WTC11 (cell line): ENCODE data around the gene GPR149. TPM values are rescaled to one million over a fixed set of nuclear protein-coding genes. Genes with fewer than 3 reads are reported as not detected.

Source experiments
- ATAC-seq: fragments of 200-7000 bp; cut with Tn5 transposase; 2 replicates; pipeline ENCODE4 v1.10.0; 2021; ENCODE audit warnings: mild to moderate bottlenecking, moderate library complexity
- CTCF ChIA-PET: fragments of 300-600 bp; sonication (Branson Sonifier 250); formaldehyde crosslinking; loops from one replicate; lab custom pipeline; 2021; ENCODE audit warnings: antibody characterized with exemption; lab: Charles Lee
- POLR2A ChIA-PET: fragments of 350-600 bp; sonication (Branson Sonifier 250); formaldehyde crosslinking; loops from one replicate; lab custom pipeline; 2021; ENCODE audit warnings: antibody characterized with exemption; lab: Charles Lee
- DNase-seq: peaks from one replicate; pipeline ENCODE4 v3.0.0; 2021; ENCODE audit warnings: low spot score
- H3K27ac Mint-ChIP-seq: 2 replicates; pipeline ENCODE4 v1.8.0; 2021; ENCODE audit warnings: mixed read lengths
- H3K27me3 Mint-ChIP-seq: 2 replicates; pipeline ENCODE4 v1.8.0; 2021; ENCODE audit warnings: low read depth, mild to moderate bottlenecking, moderate library complexity, mixed read lengths
- H3K36me3 Mint-ChIP-seq: 2 replicates; pipeline ENCODE4 v1.8.0; 2021; ENCODE audit warnings: mixed read lengths
- H3K4me1 Mint-ChIP-seq: 2 replicates; pipeline ENCODE4 v1.8.0; 2022; ENCODE audit warnings: mixed read lengths
- H3K4me3 Mint-ChIP-seq: 2 replicates; pipeline ENCODE4 v1.8.0; 2021; ENCODE audit warnings: mild to moderate bottlenecking, moderate library complexity, mixed read lengths
- H3K9me3 Mint-ChIP-seq: 2 replicates; pipeline ENCODE4 v1.8.0; 2021; ENCODE audit warnings: mixed read lengths
- ESRRA ChIP-seq: sonication (generic); formaldehyde crosslinking; IDR thresholded peaks from 2 replicates; pipeline ENCODE4 v1.8.1; 2022; ENCODE audit warnings: mild to moderate bottlenecking, missing genetic modification reagents, borderline replicate concordance
- ETV6 ChIP-seq: sonication (generic); formaldehyde crosslinking; IDR thresholded peaks from 2 replicates; pipeline ENCODE4 v1.8.1; 2022; ENCODE audit warnings: mild to moderate bottlenecking, missing genetic modification reagents
- IRF2 ChIP-seq: sonication (generic); formaldehyde crosslinking; IDR thresholded peaks from 2 replicates; pipeline ENCODE4 v1.8.0; 2022; ENCODE audit warnings: low read depth, missing genetic modification reagents, borderline replicate concordance
- JAZF1 ChIP-seq: fragments of 250-450 bp; sonication (Bioruptor Pico); IDR thresholded peaks from 2 replicates; pipeline ENCODE4 v1.9.0; 2021; ENCODE audit warnings: moderate library complexity, mild to moderate bottlenecking, inconsistent platforms
- KAT7 ChIP-seq: sonication (generic); formaldehyde crosslinking; IDR thresholded peaks from 2 replicates; pipeline ENCODE4 v1.8.1; 2023; ENCODE audit warnings: missing genetic modification reagents, mild to moderate bottlenecking, borderline replicate concordance
- MYBL2 ChIP-seq: sonication (generic); formaldehyde crosslinking; IDR thresholded peaks from 2 replicates; pipeline ENCODE4 v1.8.1; 2023; ENCODE audit warnings: mild to moderate bottlenecking, moderate library complexity, missing genetic modification reagents
- NFE2L1 ChIP-seq: sonication (generic); formaldehyde crosslinking; IDR thresholded peaks from 2 replicates; pipeline ENCODE4 v1.8.1; 2023; ENCODE audit warnings: missing genetic modification reagents
- NR3C1 ChIP-seq: sonication (generic); formaldehyde crosslinking; conservative IDR thresholded peaks from 2 replicates; pipeline ENCODE4 v1.8.1; 2023; ENCODE audit warnings: low read depth, mild to moderate bottlenecking, missing genetic modification reagents
- RORB ChIP-seq: fragments of 250-450 bp; sonication (Bioruptor Pico); IDR thresholded peaks from 2 replicates; pipeline ENCODE4 v1.9.0; 2021; ENCODE audit warnings: mild to moderate bottlenecking
- ZNF317 ChIP-seq: sonication (generic); formaldehyde crosslinking; IDR thresholded peaks from 2 replicates; pipeline ENCODE4 v1.8.1; 2023; ENCODE audit warnings: low read depth, mild to moderate bottlenecking, moderate library complexity, missing genetic modification reagents, borderline replicate concordance
- ZNF396 ChIP-seq: fragments of 250-450 bp; sonication (Bioruptor Pico); IDR thresholded peaks from 2 replicates; pipeline ENCODE4 v1.8.0; 2021; ENCODE audit warnings: mild to moderate bottlenecking, moderate library complexity, borderline replicate concordance
- ZNF416 ChIP-seq: fragments of 250-450 bp; sonication (Bioruptor Pico); IDR thresholded peaks from 2 replicates; pipeline ENCODE4 v1.9.0; 2021; ENCODE audit warnings: mild to moderate bottlenecking, inconsistent platforms
- total RNA-seq: library from RNA; stranded (reverse); gene quantifications from 3 replicates; pipeline ENCODE4 v1.2.3, GENCODE V29; 2021
- TF ChIP-seq, protein P1 (sequence below): sonication (generic); formaldehyde crosslinking; IDR thresholded peaks from 2 replicates; pipeline ENCODE4 v1.8.0; 2022; ENCODE audit warnings: missing genetic modification reagents
- TF ChIP-seq, protein P2 (sequence below): sonication (generic); formaldehyde crosslinking; IDR thresholded peaks from 2 replicates; pipeline ENCODE4 v1.8.1; 2022; ENCODE audit warnings: low read depth, mild to moderate bottlenecking, moderate library complexity, missing genetic modification reagents, borderline replicate concordance
- TF ChIP-seq, protein P3 (sequence below): fragments of 200-600 bp; IDR thresholded peaks from 2 replicates; pipeline ENCODE4 v1.8.0; 2022; ENCODE audit warnings: antibody characterized with exemption
- TF ChIP-seq, protein P4 (sequence below): sonication (generic); formaldehyde crosslinking; IDR thresholded peaks from 2 replicates; pipeline ENCODE4 v1.8.0; 2023; ENCODE audit warnings: missing genetic modification reagents
- TF ChIP-seq, protein P5 (sequence below): fragments of 250-450 bp; sonication (Bioruptor Pico); IDR thresholded peaks from 2 replicates; pipeline ENCODE4 v1.8.0; 2021; ENCODE audit warnings: mild to moderate bottlenecking
- TF ChIP-seq, protein P6 (sequence below): sonication (generic); formaldehyde crosslinking; IDR thresholded peaks from 2 replicates; pipeline ENCODE4 v1.8.1; 2023; ENCODE audit warnings: mild to moderate bottlenecking, missing genetic modification reagents, moderate library complexity
- TF ChIP-seq, protein P7 (sequence below): sonication (generic); formaldehyde crosslinking; IDR thresholded peaks from 2 replicates; pipeline ENCODE4 v1.8.0; 2022; ENCODE audit warnings: mild to moderate bottlenecking, missing genetic modification reagents

Gene GPR149
- total RNA-seq, 1 experiment from 2014 or later, result not detected

DNA sequence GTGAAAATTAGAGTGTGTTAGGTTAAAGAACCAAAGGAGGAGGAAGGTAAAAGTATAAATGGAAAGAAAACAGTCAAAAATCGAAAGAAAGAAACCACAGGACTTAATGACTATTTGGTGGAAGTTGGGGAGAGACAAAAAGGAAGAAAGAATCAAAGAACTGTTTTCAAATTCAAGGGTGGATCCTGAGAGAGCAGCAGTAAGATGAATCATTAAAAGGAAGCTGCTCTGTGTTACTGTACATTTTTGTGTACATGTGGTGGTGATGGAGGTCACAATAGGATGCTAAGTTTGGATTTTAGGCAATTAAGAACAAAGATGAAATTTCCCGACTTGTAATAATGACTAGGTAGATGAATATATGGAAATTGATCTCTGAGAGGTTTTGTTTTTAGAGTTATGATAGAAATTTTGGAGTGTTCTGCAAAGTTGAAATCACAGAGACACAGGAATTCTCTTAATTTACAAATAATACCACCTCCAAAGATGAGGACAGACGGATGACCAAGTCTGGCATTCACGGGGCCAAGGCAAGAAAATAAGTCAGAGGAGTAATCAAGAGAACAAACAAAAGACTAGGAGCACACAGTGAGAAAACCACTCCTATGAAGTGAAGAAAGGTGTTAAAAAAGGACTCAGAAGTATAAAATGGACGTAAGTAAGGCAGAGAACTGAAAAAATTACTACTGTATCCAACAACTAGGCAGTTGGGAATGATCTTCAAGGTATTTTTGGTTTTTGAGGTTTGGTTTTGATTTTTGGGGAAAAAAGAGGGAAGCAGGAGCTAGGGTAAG lies 112.8 kb downstream of the GPR149 start:
- ChIA-PET POLR2A (no interaction called here), CTCF (no interaction called here)
- Mint-ChIP-seq H3K36me3 (peaks cover 40% of the 10 kb centered on the region), H3K4me3 (no peak overlapping the region; the same call in 1 of the 2 replicates), H3K27ac (peak overlapping the region; percentile 26), H3K4me1 (peaks cover 10% of the 10 kb centered on the region), H3K27me3 (no peaks in the 10 kb centered on the region), H3K9me3 (no peaks in the 10 kb centered on the region)
- no peak for DNase-seq
- ATAC-seq, result no peak
- TF ChIP-seq ZNF317 (no peak), ZNF416 (CRISPR knock-in tag) (no peak), ETV6 (CRISPR knock-in tag) (no peak), NR3C1 (CRISPR knock-in tag) (no peak), JAZF1 (no peak), IRF2 (CRISPR knock-in tag) (no peak), ESRRA (CRISPR knock-in tag) (no peak)
- TF ChIP-seq, protein P1, sequence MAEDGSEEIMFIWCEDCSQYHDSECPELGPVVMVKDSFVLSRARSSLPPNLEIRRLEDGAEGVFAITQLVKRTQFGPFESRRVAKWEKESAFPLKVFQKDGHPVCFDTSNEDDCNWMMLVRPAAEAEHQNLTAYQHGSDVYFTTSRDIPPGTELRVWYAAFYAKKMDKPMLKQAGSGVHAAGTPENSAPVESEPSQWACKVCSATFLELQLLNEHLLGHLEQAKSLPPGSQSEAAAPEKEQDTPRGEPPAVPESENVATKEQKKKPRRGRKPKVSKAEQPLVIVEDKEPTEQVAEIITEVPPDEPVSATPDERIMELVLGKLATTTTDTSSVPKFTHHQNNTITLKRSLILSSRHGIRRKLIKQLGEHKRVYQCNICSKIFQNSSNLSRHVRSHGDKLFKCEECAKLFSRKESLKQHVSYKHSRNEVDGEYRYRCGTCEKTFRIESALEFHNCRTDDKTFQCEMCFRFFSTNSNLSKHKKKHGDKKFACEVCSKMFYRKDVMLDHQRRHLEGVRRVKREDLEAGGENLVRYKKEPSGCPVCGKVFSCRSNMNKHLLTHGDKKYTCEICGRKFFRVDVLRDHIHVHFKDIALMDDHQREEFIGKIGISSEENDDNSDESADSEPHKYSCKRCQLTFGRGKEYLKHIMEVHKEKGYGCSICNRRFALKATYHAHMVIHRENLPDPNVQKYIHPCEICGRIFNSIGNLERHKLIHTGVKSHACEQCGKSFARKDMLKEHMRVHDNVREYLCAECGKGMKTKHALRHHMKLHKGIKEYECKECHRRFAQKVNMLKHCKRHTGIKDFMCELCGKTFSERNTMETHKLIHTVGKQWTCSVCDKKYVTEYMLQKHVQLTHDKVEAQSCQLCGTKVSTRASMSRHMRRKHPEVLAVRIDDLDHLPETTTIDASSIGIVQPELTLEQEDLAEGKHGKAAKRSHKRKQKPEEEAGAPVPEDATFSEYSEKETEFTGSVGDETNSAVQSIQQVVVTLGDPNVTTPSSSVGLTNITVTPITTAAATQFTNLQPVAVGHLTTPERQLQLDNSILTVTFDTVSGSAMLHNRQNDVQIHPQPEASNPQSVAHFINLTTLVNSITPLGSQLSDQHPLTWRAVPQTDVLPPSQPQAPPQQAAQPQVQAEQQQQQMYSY (CRISPR knock-in tag), result no peak
- TF ChIP-seq, protein P2, sequence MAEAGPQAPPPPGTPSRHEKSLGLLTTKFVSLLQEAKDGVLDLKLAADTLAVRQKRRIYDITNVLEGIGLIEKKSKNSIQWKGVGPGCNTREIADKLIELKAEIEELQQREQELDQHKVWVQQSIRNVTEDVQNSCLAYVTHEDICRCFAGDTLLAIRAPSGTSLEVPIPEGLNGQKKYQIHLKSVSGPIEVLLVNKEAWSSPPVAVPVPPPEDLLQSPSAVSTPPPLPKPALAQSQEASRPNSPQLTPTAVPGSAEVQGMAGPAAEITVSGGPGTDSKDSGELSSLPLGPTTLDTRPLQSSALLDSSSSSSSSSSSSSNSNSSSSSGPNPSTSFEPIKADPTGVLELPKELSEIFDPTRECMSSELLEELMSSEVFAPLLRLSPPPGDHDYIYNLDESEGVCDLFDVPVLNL, result no peak
- TF ChIP-seq, protein P3, sequence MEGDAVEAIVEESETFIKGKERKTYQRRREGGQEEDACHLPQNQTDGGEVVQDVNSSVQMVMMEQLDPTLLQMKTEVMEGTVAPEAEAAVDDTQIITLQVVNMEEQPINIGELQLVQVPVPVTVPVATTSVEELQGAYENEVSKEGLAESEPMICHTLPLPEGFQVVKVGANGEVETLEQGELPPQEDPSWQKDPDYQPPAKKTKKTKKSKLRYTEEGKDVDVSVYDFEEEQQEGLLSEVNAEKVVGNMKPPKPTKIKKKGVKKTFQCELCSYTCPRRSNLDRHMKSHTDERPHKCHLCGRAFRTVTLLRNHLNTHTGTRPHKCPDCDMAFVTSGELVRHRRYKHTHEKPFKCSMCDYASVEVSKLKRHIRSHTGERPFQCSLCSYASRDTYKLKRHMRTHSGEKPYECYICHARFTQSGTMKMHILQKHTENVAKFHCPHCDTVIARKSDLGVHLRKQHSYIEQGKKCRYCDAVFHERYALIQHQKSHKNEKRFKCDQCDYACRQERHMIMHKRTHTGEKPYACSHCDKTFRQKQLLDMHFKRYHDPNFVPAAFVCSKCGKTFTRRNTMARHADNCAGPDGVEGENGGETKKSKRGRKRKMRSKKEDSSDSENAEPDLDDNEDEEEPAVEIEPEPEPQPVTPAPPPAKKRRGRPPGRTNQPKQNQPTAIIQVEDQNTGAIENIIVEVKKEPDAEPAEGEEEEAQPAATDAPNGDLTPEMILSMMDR, result no peak
- TF ChIP-seq, protein P4, sequence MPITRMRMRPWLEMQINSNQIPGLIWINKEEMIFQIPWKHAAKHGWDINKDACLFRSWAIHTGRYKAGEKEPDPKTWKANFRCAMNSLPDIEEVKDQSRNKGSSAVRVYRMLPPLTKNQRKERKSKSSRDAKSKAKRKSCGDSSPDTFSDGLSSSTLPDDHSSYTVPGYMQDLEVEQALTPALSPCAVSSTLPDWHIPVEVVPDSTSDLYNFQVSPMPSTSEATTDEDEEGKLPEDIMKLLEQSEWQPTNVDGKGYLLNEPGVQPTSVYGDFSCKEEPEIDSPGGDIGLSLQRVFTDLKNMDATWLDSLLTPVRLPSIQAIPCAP (CRISPR knock-in tag), result no peak
- TF ChIP-seq, protein P5, sequence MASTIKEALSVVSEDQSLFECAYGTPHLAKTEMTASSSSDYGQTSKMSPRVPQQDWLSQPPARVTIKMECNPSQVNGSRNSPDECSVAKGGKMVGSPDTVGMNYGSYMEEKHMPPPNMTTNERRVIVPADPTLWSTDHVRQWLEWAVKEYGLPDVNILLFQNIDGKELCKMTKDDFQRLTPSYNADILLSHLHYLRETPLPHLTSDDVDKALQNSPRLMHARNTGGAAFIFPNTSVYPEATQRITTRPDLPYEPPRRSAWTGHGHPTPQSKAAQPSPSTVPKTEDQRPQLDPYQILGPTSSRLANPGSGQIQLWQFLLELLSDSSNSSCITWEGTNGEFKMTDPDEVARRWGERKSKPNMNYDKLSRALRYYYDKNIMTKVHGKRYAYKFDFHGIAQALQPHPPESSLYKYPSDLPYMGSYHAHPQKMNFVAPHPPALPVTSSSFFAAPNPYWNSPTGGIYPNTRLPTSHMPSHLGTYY (CRISPR knock-in tag), result no peak
- TF ChIP-seq, protein P6, sequence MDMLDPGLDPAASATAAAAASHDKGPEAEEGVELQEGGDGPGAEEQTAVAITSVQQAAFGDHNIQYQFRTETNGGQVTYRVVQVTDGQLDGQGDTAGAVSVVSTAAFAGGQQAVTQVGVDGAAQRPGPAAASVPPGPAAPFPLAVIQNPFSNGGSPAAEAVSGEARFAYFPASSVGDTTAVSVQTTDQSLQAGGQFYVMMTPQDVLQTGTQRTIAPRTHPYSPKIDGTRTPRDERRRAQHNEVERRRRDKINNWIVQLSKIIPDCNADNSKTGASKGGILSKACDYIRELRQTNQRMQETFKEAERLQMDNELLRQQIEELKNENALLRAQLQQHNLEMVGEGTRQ (CRISPR knock-in tag), result no peak

DNA sequence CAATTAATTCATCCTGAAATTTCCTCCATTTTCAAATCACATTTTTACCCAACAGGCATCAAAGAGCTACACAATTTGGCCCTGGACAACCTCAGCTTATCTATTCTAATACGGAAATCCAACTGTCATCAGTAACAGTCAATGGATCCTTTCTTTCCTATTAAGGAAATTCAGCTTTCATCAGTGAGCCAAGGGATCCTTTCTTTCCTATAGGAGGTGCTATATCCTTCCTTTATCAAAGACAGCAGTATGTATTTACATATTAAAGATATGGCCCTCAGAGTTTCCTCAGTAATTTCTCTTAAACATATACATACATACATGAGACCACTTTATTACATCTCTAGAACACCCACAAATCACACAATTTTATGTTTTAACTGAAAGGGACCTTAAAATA lies 115.8 kb downstream of the GPR149 start:
- CTCF ChIA-PET, result interaction anchor here (0.6 to 1.1 kb wide), 6 partner anchors 15 to 447 kb away, joined by 3 to 5 read pairs (median 3); partner anchors contain the start of gene ARHGEF26
- POLR2A ChIA-PET, result no interaction called here
- no peak for TF ChIP-seq ZNF396
- no peak for TF ChIP-seq MYBL2
- no peak for TF ChIP-seq KAT7
- no peak for TF ChIP-seq RORB (CRISPR knock-in tag)
- TF ChIP-seq NFE2L1 (CRISPR knock-in tag), result no peak
- TF ChIP-seq, protein P7, sequence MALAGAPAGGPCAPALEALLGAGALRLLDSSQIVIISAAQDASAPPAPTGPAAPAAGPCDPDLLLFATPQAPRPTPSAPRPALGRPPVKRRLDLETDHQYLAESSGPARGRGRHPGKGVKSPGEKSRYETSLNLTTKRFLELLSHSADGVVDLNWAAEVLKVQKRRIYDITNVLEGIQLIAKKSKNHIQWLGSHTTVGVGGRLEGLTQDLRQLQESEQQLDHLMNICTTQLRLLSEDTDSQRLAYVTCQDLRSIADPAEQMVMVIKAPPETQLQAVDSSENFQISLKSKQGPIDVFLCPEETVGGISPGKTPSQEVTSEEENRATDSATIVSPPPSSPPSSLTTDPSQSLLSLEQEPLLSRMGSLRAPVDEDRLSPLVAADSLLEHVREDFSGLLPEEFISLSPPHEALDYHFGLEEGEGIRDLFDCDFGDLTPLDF (CRISPR knock-in tag), result no peak
- TF ChIP-seq, protein P6 (CRISPR knock-in tag), result no peak

More for the DNA sequence above, 115.8 kb downstream of the GPR149 start:
- DNase-seq, result no peak
- H3K4me3 Mint-ChIP-seq, result no peak overlapping the region
- H3K9me3 Mint-ChIP-seq, result no peaks in the 10 kb centered on the region
- peaks cover 51% of the 10 kb centered on the region for H3K36me3 Mint-ChIP-seq
- peak; percentile 47; the same call in 1 of the 2 replicates for ATAC-seq
- no peaks in the 10 kb centered on the region; the same call in 1 of the 2 replicates for H3K4me1 Mint-ChIP-seq
- no peaks in the 10 kb centered on the region for H3K27me3 Mint-ChIP-seq
- H3K27ac Mint-ChIP-seq, result no peak overlapping the region; the same call in 1 of the 2 replicates
